GM23338 (cell line): ENCODE measurements around the gene IGDCC3.

Experiments
- CREB1 ChIP-seq: fragments of 250-450 bp; sonication (Bioruptor Pico); IDR thresholded peaks from 2 replicates; pipeline ENCODE4 v1.5.0; 2020; ENCODE audit warnings: low read depth, mild to moderate bottlenecking, moderate library complexity
- CTCF ChIP-seq, 2 experiments: fragments of 200-600 bp in 1 of 2; sonication (generic) in 1 of 2; conservative IDR thresholded peaks; 2 replicates each; pipeline versions ENCODE4 v1.5.1 to v1.6.1; 2016 to 2017; ENCODE audit warnings: antibody characterized with exemption in 2 of 2, low read depth in 2 of 2, mild to moderate bottlenecking in 2 of 2, moderate library complexity in 1 of 2
- ETS1 ChIP-seq: IDR thresholded peaks from 2 replicates; pipeline ENCODE4 v1.6.1; 2016; ENCODE audit warnings: antibody characterized with exemption
- EZH2 ChIP-seq: fragments of 200-600 bp; sonication (generic); IDR thresholded peaks from one replicate; pipeline ENCODE4 v1.8.0; 2017; ENCODE audit warnings: antibody characterized with exemption, mild to moderate bottlenecking, low read depth; ENCODE audit not compliant: unreplicated experiment
- EZH2phosphoT487 ChIP-seq: fragments of 200-600 bp; sonication (generic); IDR thresholded peaks from one replicate; pipeline ENCODE4 v1.8.1; 2018; ENCODE audit warnings: antibody characterized with exemption; ENCODE audit not compliant: unreplicated experiment
- JUNB ChIP-seq: IDR thresholded peaks from one replicate; pipeline ENCODE4 v1.6.1; 2016; ENCODE audit warnings: antibody characterized with exemption; ENCODE audit not compliant: unreplicated experiment
- NANOG ChIP-seq: IDR thresholded peaks from 2 replicates; pipeline ENCODE4 v1.6.1; 2016; ENCODE audit warnings: antibody characterized with exemption, borderline replicate concordance
- POLR2AphosphoS5 ChIP-seq: IDR thresholded peaks from 2 replicates; pipeline ENCODE4 v1.6.1; 2016; ENCODE audit warnings: antibody characterized with exemption, low read depth
- REST ChIP-seq: IDR thresholded peaks from one replicate; pipeline ENCODE4 v1.6.1; 2018; ENCODE audit warnings: antibody characterized with exemption; ENCODE audit not compliant: unreplicated experiment
- ZNF462 ChIP-seq: fragments of 250-450 bp; sonication (Bioruptor Pico); IDR thresholded peaks from 2 replicates; pipeline ENCODE4 v1.5.0; 2020; ENCODE audit warnings: mild to moderate bottlenecking, moderate library complexity

- TF ChIP-seq CTCF (conservative IDR thresholded peaks at IDR 0.05; ENCODE audit: low read depth in 2 of 2) (no peak), EZH2 (no peak), POLR2AphosphoS5 (no peak), CREB1 (CRISPR knock-in tag) (no peak), REST (no peak), EZH2phosphoT487 (no peak), ZNF462 (CRISPR knock-in tag) (no peak), ETS1 (no peak), JUNB (no peak), NANOG (no peak)
Observed at GRCh38 chr15:65349338-65349737, 28.5 kb downstream of the IGDCC3 start.
